GM18858 (cell line): ENCODE results near the gene GSG1L.

Experiments used
- ATAC-seq: cut with Tn5 transposase; IDR thresholded peaks from one replicate; pipeline ENCODE4 v1.9.1; 2021; ENCODE audit not compliant: unreplicated experiment

GSG1L gene

DNA sequence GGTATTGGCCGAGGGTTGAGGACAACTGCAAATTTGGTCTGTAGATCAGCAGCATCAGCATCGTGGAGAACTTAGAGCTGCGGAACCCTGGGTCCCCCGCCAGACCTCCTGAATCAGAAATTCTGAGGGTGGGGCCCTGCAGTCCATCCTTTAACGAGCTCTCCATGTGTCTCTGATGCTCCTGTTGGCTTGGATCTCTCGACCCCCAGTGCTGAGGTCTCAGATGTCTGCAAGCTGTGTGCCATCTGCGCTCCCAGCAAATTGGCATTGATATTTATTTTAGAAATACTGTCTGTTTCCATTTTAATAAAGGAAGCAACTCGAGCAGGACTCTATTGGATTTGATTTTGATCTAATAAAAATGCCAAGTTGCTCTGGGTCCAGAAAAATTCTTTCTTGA lies 263.6 kb downstream of the GSG1L start:
- ATAC-seq = no peak

DNA sequence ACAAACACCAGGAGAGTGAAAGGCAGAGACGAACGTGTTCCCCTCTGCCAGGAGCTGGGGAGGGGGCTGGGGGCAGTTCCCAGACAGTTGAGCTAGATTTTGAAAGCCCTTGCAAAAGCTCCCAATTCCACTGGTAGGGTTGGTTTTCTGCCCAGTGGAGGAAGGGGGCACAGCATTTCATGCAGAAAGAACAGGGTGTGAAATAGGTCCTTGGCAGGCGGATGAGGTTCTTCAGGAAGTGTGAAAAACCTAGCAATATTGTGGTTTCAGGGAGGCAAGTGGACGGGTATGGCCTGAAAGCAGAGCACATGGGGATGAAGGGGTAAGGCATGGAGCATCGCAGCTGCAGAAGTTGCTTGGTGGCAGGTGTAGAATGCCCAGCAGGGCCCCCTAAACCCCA lies 265.3 kb downstream of the GSG1L start:
- no peak for ATAC-seq

- no peak for ATAC-seq
These were observed 267.4 kb downstream of the GSG1L start for GRCh38 chr16:27795992-27796614.

DNA sequence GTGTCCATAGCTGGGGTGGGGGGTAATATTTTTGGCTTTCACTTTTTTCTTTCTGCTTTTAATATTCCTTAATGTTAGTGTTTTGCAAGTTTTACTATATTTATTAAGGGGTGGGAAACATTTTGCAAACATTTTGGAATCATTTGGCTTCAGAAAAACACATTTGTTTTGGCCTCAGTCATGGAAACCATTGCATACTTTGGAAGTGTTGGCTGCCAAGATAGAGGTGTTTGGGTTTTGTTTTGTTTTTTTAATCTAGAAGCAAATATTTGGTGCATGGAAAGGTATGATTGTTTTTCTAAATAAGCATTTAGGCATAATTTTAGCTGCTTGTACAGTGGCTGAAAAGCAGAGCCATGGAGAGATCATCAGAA lies 270.3 kb downstream of the GSG1L start:
- no peak for ATAC-seq

- no peak for ATAC-seq
These were observed 270.8 kb downstream of the GSG1L start for GRCh38 chr16:27792486-27793248.

- no peak for ATAC-seq
These were observed 272.2 kb downstream of the GSG1L start for GRCh38 chr16:27791404-27791719.

DNA sequence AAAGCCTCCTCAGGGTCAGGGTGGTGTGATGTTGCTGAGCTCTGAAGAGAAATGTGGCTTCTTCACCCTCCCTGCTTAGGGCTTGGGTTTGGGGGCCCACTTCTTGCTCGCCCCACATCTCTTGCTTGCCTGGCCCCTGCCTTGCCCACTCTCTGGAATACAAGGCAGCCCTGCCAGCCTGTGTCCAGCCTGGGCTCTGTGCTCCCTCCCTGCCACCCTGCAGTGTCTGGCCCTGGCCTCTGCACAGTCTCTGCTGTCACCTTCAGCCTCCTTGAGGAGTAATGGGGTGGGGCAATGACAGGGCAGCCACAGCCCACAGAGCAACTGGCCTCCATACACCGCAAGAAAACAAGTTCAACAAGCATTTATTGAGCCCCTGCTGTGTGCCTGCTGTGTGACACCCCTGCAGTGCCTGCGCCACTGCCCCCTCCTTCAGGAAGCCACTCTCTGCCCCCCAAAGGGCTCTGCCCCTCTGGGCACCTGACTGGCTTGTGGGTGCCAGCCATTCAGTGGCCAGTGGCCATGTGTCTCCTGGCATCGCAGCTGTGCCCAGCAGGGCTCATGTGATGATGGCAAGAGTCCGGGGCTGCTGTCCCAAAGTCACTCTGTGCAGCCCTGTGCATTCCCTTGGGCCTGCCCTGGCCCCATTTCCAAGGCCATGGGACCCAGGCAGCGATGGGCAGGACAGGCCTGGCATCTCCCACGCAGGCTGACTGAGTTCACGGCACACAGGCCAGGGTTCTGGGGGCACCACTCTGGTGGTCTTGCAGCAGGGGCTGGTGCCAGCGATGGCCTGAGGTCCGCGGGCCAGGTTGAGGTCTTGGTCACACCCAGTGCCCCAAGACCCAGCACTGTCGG lies 272.7 kb downstream of the GSG1L start:
- no peak for ATAC-seq

GRCh38 chr16:27789595-27790241 lies 273.8 kb downstream of the GSG1L start:
- ATAC-seq = no peak

DNA sequence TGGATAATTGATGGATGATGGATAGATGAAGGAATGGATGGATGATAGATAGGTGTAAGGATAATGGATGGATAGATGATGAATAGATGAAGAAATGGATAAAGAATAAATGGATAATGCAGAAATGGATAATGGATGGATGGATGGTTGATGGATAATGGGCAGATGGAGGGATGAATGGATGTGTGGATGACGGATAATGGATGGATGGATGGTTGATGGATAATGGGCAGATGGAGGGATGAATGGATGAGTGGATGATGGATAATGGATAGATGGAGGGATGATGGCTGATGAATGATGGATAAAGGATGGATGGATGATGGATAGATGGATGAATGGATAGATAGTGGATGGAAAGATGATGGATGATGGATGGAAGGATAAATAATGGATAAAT lies 274.4 kb downstream of the GSG1L start:
- no peak for ATAC-seq

DNA sequence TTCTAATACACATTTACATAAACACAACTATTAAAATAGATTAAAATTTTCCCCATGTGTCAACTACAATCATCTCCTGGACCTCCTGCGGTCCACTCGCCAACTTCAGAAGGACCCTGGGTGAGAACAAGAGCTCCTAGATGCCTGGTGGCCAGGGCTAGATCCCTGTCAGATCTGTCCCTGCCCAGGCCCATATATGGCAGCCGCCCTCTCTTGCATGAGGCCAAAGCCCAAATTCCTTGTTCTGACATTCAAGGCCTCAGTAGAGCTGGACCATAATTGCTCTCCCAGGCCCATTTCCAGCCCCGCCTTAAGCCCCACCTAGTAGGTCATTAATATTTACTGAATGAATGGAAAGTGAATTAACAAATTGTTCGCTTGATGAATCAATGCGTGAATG lies 275.8 kb downstream of the GSG1L start:
- ATAC-seq = no peak

GRCh38 chr16:27786923-27787625 lies 276.4 kb downstream of the GSG1L start:
- no peak for ATAC-seq

DNA sequence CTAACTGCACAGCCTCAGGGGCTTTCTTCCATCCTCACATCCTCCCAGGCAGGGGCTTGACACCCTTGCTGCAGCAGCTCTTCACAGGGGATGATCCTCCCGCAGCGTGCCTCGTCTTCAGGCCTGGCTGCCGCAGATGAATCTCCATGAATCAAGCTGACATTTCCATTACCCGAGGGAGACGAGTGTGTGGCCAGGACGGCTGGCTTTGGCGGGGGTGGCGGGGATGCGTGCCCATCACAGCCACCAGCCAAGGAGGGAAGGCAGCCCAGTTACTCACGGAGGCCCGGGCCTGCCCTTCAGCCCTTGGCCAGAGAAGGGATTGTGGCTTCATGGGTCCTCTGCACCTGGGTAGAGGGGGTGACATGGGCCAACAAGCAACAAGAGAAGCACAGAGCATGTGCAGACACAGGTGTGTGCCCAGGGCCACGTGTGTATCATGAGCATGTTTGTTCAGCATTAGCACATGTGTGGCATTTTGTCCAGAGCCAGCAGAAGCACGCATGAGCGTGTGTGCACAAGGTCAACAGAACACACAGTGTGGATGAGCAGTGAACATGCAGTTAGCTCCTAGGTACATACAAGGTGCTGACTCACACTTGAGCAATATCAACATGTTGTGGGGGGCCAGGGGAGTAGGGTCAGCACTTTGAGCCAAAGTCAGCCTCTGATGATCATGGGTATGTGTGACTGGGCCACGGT lies 277.1 kb downstream of the GSG1L start:
- no peak for ATAC-seq

GRCh38 chr16:27785307-27785678 lies 278.2 kb downstream of the GSG1L start:
- ATAC-seq = no peak

DNA sequence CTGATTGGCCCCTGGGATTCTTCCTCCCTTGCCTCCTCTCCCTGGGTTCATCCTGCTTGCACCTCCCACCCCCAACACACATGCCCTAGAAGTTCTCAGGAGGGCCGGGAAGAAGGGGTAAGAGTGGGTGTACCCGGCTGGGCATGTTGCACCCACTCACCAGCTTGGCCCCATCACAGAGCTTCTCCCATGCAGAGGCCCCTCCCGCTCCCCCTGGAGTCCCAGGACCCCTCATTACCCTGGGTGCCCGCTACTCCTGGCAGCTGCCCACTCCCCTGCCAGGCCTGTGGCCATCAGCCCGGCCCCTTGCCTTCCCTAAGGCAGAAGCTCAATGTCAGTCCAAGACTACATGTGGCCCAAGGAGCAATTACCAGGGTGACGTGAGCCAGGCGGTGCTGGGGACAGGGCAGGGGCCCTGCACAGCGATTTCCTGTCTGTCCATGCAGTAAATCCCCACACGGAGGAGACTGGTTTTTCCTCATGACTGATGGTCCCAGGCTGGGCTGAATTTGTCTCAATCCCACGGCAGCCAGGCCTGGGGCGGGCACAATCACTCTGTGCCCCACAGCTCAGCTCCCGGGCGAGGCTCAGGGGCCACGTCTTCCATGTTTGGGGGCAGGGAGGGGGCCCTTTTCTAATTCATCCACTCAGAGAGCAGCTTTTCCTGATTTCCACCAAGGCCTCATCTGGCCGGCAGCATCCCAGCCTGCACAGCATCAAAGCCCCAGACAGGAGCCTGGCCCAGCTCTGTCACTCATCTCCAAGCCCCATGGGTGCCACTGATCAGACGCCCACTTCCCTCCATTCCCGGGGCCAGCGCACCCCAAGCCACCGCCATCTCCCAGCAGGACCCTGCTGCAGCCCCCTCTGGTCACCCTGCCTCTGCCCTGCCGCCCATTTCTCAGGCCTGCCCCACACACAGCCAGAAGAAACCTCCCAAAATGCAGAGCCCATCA lies 278.9 kb downstream of the GSG1L start:
- no peak for ATAC-seq

GRCh38 chr16:27781981-27782880 lies 281.3 kb downstream of the GSG1L start:
- ATAC-seq = no peak

DNA sequence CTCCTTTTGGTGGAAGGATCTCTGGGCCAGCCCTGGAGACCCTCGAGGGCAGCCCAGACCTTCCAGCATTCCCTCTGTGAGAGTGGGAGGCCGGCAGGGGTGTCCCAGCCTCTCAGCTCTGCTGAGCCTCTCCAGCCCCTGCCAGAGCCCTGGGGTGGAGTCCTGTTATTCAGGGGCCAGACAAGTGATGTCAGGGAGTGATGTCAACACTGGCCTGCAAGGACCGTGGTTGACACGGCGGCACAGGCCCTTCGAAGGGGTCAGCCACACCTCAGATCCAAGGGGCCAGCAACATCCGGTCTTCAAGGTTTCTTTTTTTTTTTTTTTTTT lies 282.4 kb downstream of the GSG1L start:
- no peak for ATAC-seq

DNA sequence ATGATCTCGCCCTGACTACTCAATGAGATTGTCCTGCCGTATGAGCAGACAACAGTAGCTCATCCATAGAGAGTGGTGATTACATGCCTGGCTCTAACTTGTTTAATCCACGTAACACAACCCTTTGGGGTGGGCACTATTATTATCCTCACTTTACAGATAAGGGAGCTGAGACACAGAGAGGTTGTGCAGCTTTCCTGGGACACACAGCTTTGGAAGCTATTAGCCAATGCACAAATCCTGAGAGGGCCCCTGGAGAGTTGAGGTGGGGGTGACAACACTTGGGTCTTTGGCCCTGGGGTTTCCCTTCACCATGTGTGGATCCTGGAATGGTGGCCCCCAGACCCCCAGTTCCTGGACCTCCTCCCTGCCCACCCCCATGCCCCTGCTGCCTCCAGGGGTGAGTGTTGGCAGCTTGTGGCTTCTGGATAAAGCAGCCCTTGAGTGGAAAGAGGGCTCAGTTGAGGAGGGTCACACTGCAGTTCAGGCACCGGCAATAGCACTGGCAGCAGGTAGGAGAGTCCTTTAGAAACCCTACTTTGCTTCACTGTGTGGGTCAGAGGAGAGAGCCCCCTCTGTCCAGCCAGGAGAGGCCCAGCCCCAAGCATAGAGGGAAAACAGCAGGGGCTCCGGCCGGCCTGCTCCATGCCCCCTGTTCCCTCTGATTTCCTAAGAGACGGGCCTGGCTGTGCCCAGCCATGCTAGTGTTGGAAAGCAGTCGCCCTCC lies 282.9 kb downstream of the GSG1L start:
- no peak for ATAC-seq

DNA sequence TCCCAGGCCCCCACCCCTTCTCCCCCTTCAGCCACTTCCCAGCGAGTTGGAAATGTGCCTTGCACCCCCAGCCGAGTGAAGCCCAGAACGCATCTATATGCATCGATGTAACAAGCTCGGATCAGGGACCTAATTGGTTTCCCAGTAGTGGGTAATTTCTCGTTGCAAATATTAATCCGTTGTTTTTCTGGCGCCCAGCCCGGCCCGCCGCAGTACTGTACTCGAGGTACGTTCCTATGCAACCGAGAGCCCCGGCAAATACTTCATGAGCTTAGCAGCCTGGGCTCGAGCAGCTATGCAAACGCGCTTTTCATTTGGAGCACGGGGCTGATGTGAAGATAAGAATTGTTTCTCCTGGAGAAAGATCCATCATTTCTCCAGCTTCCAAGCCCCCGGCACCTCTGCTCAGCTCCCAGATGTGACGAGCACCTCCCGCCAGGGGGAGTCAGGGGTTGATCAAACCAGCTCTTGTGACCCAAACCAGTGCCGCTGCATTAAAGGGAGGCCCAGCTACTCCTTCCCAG lies 283.8 kb downstream of the GSG1L start:
- ATAC-seq = no peak
